GM23248 (cell line): ENCODE results near the gene RTN3. TPM values are rescaled to one million over a fixed set of nuclear protein-coding genes. Genes with fewer than 3 reads are reported as not detected.
"Not testable (repeated sequence)": the region's sequence is repeated elsewhere in the genome, so short reads cannot be mapped to it uniquely, and the experiment has no call there.

Experiments used
- DNase-seq: peaks from one replicate; pipeline ENCODE4 v3.0.0-alpha.2; 2015
- H2AFZ ChIP-seq: fragments of 200-600 bp; sonication (generic); 2 replicates; pipeline ENCODE4 v1.6.1; 2016; ENCODE audit warnings: antibody characterized with exemption
- H3F3A ChIP-seq: fragments of 200-600 bp; sonication (generic); 2 replicates; pipeline ENCODE4 v1.6.1; 2016; ENCODE audit warnings: mild to moderate bottlenecking, antibody characterized with exemption, mixed run types; ENCODE audit not compliant: insufficient read depth
- H3K27ac ChIP-seq: fragments of 200-600 bp; sonication (generic); 2 replicates; pipeline ENCODE4 v1.5.1; 2016; ENCODE audit warnings: mild to moderate bottlenecking
- H3K27me3 ChIP-seq: fragments of 200-600 bp; sonication (generic); replicated peaks from 2 replicates; pipeline ENCODE4 v1.6.1; 2016; ENCODE audit warnings: mild to moderate bottlenecking; ENCODE audit not compliant: insufficient read depth
- H3K36me3 ChIP-seq: fragments of 200-600 bp; sonication (generic); 2 replicates; pipeline ENCODE4 v1.6.1; 2016; ENCODE audit warnings: low read depth, mild to moderate bottlenecking
- H3K4me1 ChIP-seq: fragments of 200-600 bp; sonication (generic); 2 replicates; pipeline ENCODE4 v1.6.1; 2016; ENCODE audit warnings: mild to moderate bottlenecking; ENCODE audit not compliant: insufficient read depth
- H3K4me2 ChIP-seq: fragments of 200-600 bp; sonication (generic); one replicate; pipeline ENCODE4 v1.6.1; 2016; ENCODE audit warnings: mild to moderate bottlenecking; ENCODE audit not compliant: unreplicated experiment
- H3K4me3 ChIP-seq: fragments of 200-600 bp; sonication (generic); 2 replicates; pipeline ENCODE4 v1.5.1; 2016; ENCODE audit warnings: mild to moderate bottlenecking
- H3K79me2 ChIP-seq: fragments of 200-600 bp; sonication (generic); 2 replicates; pipeline ENCODE4 v1.6.1; 2016; ENCODE audit warnings: mild to moderate bottlenecking; ENCODE audit not compliant: insufficient read depth
- H3K9ac ChIP-seq: fragments of 200-600 bp; sonication (generic); 2 replicates; pipeline ENCODE4 v1.6.1; 2016; ENCODE audit warnings: mild to moderate bottlenecking
- H3K9me2 ChIP-seq: fragments of 200-600 bp; sonication (generic); 2 replicates; pipeline ENCODE4 v1.6.1; 2016; ENCODE audit warnings: mixed run types, mild to moderate bottlenecking, moderate library complexity; ENCODE audit not compliant: insufficient read depth
- H3K9me3 ChIP-seq: fragments of 200-600 bp; sonication (generic); one replicate; pipeline ENCODE4 v1.6.1; 2017; ENCODE audit warnings: low read depth
- H4K20me1 ChIP-seq: fragments of 200-600 bp; sonication (generic); 2 replicates; pipeline ENCODE4 v1.6.0; 2016; ENCODE audit not compliant: insufficient read depth
- EZH2 ChIP-seq: fragments of 200-600 bp; sonication (generic); IDR thresholded peaks from 2 replicates; pipeline ENCODE4 v1.6.1; 2018; ENCODE audit warnings: antibody characterized with exemption, mild to moderate bottlenecking; ENCODE audit not compliant: insufficient read depth, poor library complexity, severe bottlenecking
- EZH2phosphoT487 ChIP-seq: fragments of 200-600 bp; sonication (generic); IDR thresholded peaks from 2 replicates; pipeline ENCODE4 v1.6.1; 2018; ENCODE audit warnings: antibody characterized with exemption, moderate library complexity, mild to moderate bottlenecking, low read depth; ENCODE audit not compliant: insufficient read depth
- WGBS, 2 experiments: methylation state at CpG; one replicate each; pipeline ENCODE4 v1.1.6; 2015 to 2017; ENCODE audit warnings: low lambda C conversion rate in 2 of 2, low coverage in 1 of 2; ENCODE audit errors: missing lambda C conversion rate in 2 of 2; 5-methylcytosine and 5-hydroxymethylcytosine counted together
- in situ Hi-C: fragments of 300-500 bp; cut with MboI; formaldehyde crosslinking; loops from 2 replicates; pipeline ENCODE4 v1.15.0; 2020
- polyA plus RNA-seq: library from polyadenylated mRNA; unstranded; fragments of >200 nt; fragmentation: Nextera tagmentation; extraction: Ambion mirVana; gene quantifications from 2 replicates; pipeline ENCODE4 v1.2.1, GENCODE V29; 2016
- total RNA-seq: library from RNA; depleted of rRNA; stranded (reverse); fragments of >200 nt; shearing (Covaris generic); gene quantifications from 2 replicates; pipeline ENCODE4 v1.2.3, GENCODE V29; 2014

RTN3 gene
- total and polyA plus RNA-seq, 2 experiments from 2014 or later: 113 to 123 TPM

GRCh38 chr11:63768237-63769041, 87.1 kb downstream of the RTN3 start, which contains the start of gene ZFTA:
TSS of gene ZFTA (minus strand) at chr11:63768775. CDS start at chr11:63768622, 153 bp downstream.
- Histone ChIP-seq H3K9me3 (no peaks in the 10 kb centered on the region), H3K36me3 (no peaks in the 10 kb centered on the region), H3K4me2 (peak within 1 kb of the TSS; percentile 83), H3K4me3 (peak within 1 kb of the TSS; percentile 92), H3K79me2 (peaks cover 24% of the 10 kb centered on the region), H3K4me1 (peaks cover 6% of the 10 kb centered on the region; the same call in 1 of the 2 replicates), H2AFZ (peak within 1 kb of the TSS; percentile 84), H3K9me2 (no peaks in the 10 kb centered on the region), H3K27me3 (no peaks in the 10 kb centered on the region), H3K27ac (peak within 1 kb of the TSS; percentile 42), H4K20me1 (no peaks in the 10 kb centered on the region), H3K9ac (peak within 1 kb of the TSS; percentile 83), H3F3A (peaks cover 16% of the 10 kb centered on the region)
- TF ChIP-seq EZH2phosphoT487 (no peak), EZH2 (no peak)
- in situ Hi-C loops: no loop called here
- peak; percentile 82 for DNase-seq
- 1 to 3% methylated on average over 19 to 95 of the region's 113 CpGs for WGBS, 2 experiments

GRCh38 chr11:63769042-63769713, 87.9 kb downstream of the RTN3 start:
- Histone ChIP-seq H3K27me3 (no peaks in the 10 kb centered on the region), H3K9ac (peak overlapping the region; percentile 64), H3F3A (peaks cover 16% of the 10 kb centered on the region), H3K79me2 (peaks cover 24% of the 10 kb centered on the region), H3K9me3 (no peaks in the 10 kb centered on the region), H3K4me3 (peak overlapping the region; percentile 92), H3K4me1 (peaks cover 6% of the 10 kb centered on the region; the same call in 1 of the 2 replicates), H3K27ac (no peak overlapping the region), H2AFZ (peak overlapping the region; percentile 78), H3K9me2 (no peaks in the 10 kb centered on the region), H4K20me1 (no peaks in the 10 kb centered on the region), H3K36me3 (no peaks in the 10 kb centered on the region), H3K4me2 (peak overlapping the region; percentile 83)
- WGBS, 2 experiments: 6 to 7% methylated on average over 40 to 52 of the region's 82 CpGs
- in situ Hi-C loops: no loop called here
- TF ChIP-seq EZH2 (no peak), EZH2phosphoT487 (no peak)
- DNase-seq: peak; percentile 74

- H2AFZ ChIP-seq: peak overlapping the region; percentile 78
- H3K9ac ChIP-seq: peak overlapping the region; percentile 64; the same call in 1 of the 2 replicates
- H3F3A ChIP-seq: peaks cover 16% of the 10 kb centered on the region
- H3K4me1 ChIP-seq: peaks cover 6% of the 10 kb centered on the region; the same call in 1 of the 2 replicates
- peaks cover 24% of the 10 kb centered on the region for H3K79me2 ChIP-seq
- no peaks in the 10 kb centered on the region for H4K20me1 ChIP-seq
- TF ChIP-seq EZH2phosphoT487 (no peak), EZH2 (no peak)
- H3K4me2 ChIP-seq: peak overlapping the region; percentile 83
- WGBS, 2 experiments: 51 to 53% methylated on average over 26 to 29 of the region's 35 CpGs
- in situ Hi-C loops: no loop called here
- H3K4me3 ChIP-seq: peak overlapping the region; percentile 92
- H3K9me3 ChIP-seq: no peaks in the 10 kb centered on the region
- peak; percentile 24 for DNase-seq
- no peak overlapping the region for H3K27ac ChIP-seq
- no peaks in the 10 kb centered on the region for H3K9me2 ChIP-seq
- no peaks in the 10 kb centered on the region for H3K27me3 ChIP-seq
- H3K36me3 ChIP-seq: no peaks in the 10 kb centered on the region
These were observed 88.6 kb downstream of the RTN3 start for GRCh38 chr11:63769714-63770455.

- Histone ChIP-seq H3K9me2 (no peaks in the 10 kb centered on the region), H3K27me3 (no peaks in the 10 kb centered on the region), H3K4me2 (no peak overlapping the region), H3K9ac (no peak overlapping the region), H3K79me2 (peaks cover 18% of the 10 kb centered on the region), H3F3A (peaks cover 16% of the 10 kb centered on the region), H4K20me1 (no peaks in the 10 kb centered on the region), H3K9me3 (no peaks in the 10 kb centered on the region), H3K27ac (no peak overlapping the region), H3K4me1 (peaks cover 6% of the 10 kb centered on the region; the same call in 1 of the 2 replicates), H3K4me3 (no peak overlapping the region), H3K36me3 (no peaks in the 10 kb centered on the region), H2AFZ (no peak overlapping the region)
- WGBS, 2 experiments: 97 to 98% methylated on average over 7 of the region's 7 CpGs
- in situ Hi-C loops: no loop called here
- no peak for TF ChIP-seq EZH2
- TF ChIP-seq EZH2phosphoT487: no peak
- peak; percentile 46 for DNase-seq
These were observed 89.5 kb downstream of the RTN3 start for GRCh38 chr11:63770763-63771162.

GRCh38 chr11:63771741-63772318, 90.5 kb downstream of the RTN3 start:
- WGBS, 2 experiments: 90 to 98% methylated on average over 2 of the region's 2 CpGs

More at GRCh38 chr11:63771741-63772318, 90.5 kb downstream of the RTN3 start:
- H3K4me2 ChIP-seq, H3K79me2 ChIP-seq, H3K36me3 ChIP-seq, H4K20me1 ChIP-seq, in situ Hi-C loops, H2AFZ ChIP-seq, H3K27ac ChIP-seq, DNase-seq, H3K9ac ChIP-seq, H3K4me3 ChIP-seq, H3K9me3 ChIP-seq, H3K27me3 ChIP-seq, H3K9me2 ChIP-seq, H3K4me1 ChIP-seq: not testable (repeated sequence)
- peaks cover 16% of the 10 kb centered on the region for H3F3A ChIP-seq
